GM12878 (cell line): ENCODE measurements around the gene HMGCS1. TPM values are rescaled to one million over a fixed set of nuclear protein-coding genes. Genes with fewer than 3 reads are reported as not detected.
A peak's percentile ranks its signal among the peaks of the same experiment; 100 is the strongest.

Experiments
- ATAC-seq: fragments of 200-7000 bp; cut with Tn5 transposase; 3 replicates; pipeline ENCODE4 v1.9.1; 2020; ENCODE audit warnings: mild to moderate bottlenecking, moderate library complexity
- BruUV-seq: library from RNA; stranded (reverse); fragments of 400-500 nt; replicated peaks from 2 replicates; lab custom pipeline; 2021; lab: Mats Ljungman, UMichigan
- CTCF ChIA-PET: fragments of 300-600 bp; sonication (Branson Sonifier 250); formaldehyde crosslinking; extraction: SDS; loops from one replicate; lab custom pipeline; 2021; ENCODE audit warnings: inconsistent platforms; lab: Yijun Ruan, JAX
- POLR2A ChIA-PET: fragments of 350-600 bp; formaldehyde crosslinking; extraction: SDS; loops from one replicate; lab custom pipeline; 2021; ENCODE audit warnings: inconsistent platforms; lab: Charles Lee
- RAD21 ChIA-PET: fragments of 300-600 bp; sonication (Branson Sonifier 250); formaldehyde crosslinking; loops from one replicate; lab custom pipeline; 2023; ENCODE audit warnings: antibody characterized with exemption; ENCODE audit not compliant: unreplicated experiment; lab: Charles Lee
- SMC1A ChIA-PET: fragments of 300-600 bp; sonication (Branson Sonifier 250); formaldehyde crosslinking; loops from one replicate; lab custom pipeline; 2023; ENCODE audit not compliant: unreplicated experiment, uncharacterized antibody; lab: Charles Lee
- DNase-seq: peaks from one replicate; pipeline ENCODE4 v3.0.0-alpha.2; 2011; ENCODE audit warnings: low read depth, low spot score
- FAIRE-seq: peaks from 3 replicates; lab custom pipeline; 2011; peaks lifted over from hg19 to GRCh38; lab: Jason Lieb, UNC
- H2AFZ ChIP-seq: 2 replicates; pipeline ENCODE4 v1.6.0; 2011; ENCODE audit warnings: low read depth, low read length, control low read depth; ENCODE audit not compliant: control insufficient read depth
- H3K27ac ChIP-seq: 2 replicates; pipeline ENCODE4 v1.5.1; 2011; ENCODE audit warnings: control low read depth; ENCODE audit not compliant: control insufficient read depth, insufficient read depth
- H3K27me3 ChIP-seq, 2 experiments: replicated peaks in 1 of 2; 2 replicates each; pipeline versions ENCODE4 v1.6.0 to v1.6.1; 2011; ENCODE audit warnings: low read length in 1 of 2; ENCODE audit not compliant: control insufficient read depth in 2 of 2, insufficient read depth in 2 of 2
- H3K36me3 ChIP-seq, 2 experiments: 2 replicates each; pipeline ENCODE4 v1.5.1; 2011; ENCODE audit warnings: low read length in 1 of 2; ENCODE audit not compliant: control insufficient read depth in 2 of 2, insufficient read depth in 2 of 2
- H3K4me1 ChIP-seq: 2 replicates; pipeline ENCODE4 v1.6.1; 2011; ENCODE audit warnings: mild to moderate bottlenecking, low read length, moderate library complexity, mixed read lengths; ENCODE audit not compliant: control insufficient read depth, insufficient read depth
- H3K4me2 ChIP-seq: 2 replicates; pipeline ENCODE4 v1.6.0; 2011; ENCODE audit warnings: control low read depth; ENCODE audit not compliant: control insufficient read depth, insufficient read depth
- H3K4me3 ChIP-seq: fragments of 200-600 bp; sonication (generic); 2 replicates; pipeline ENCODE4 v1.5.1; 2016
- H3K79me2 ChIP-seq: 2 replicates; pipeline ENCODE4 v1.6.0; 2011; ENCODE audit warnings: low read length; ENCODE audit not compliant: control insufficient read depth, insufficient read depth
- H3K9ac ChIP-seq: 2 replicates; pipeline ENCODE4 v1.8.0; 2011; ENCODE audit warnings: low read length, control low read depth, mixed read lengths; ENCODE audit not compliant: control insufficient read depth, insufficient read depth
- H3K9me3 ChIP-seq: replicated peaks from 3 replicates; pipeline ENCODE4 v1.5.1; 2011; ENCODE audit warnings: mild to moderate bottlenecking, low read length; ENCODE audit not compliant: control insufficient read depth, insufficient read depth
- H4K20me1 ChIP-seq: 2 replicates; pipeline ENCODE4 v1.6.0; 2011; ENCODE audit not compliant: control insufficient read depth, insufficient read depth
- BHLHE40 ChIP-seq, 2 experiments: fragments of 450-650 bp in 1 of 2; IDR thresholded peaks; 2 replicates each; pipeline ENCODE4 v1.6.1; 2011 to 2017; ENCODE audit warnings: low read depth in 2 of 2, borderline replicate concordance in 1 of 2, improper control_type of control experiment in 1 of 2, low read length in 1 of 2, mild to moderate bottlenecking in 1 of 2
- BRCA1 ChIP-seq: IDR thresholded peaks from 2 replicates; pipeline ENCODE4 v1.6.1; 2011; ENCODE audit warnings: low read depth, low read length, improper control_type of control experiment
- CBFB ChIP-seq: IDR thresholded peaks from 2 replicates; pipeline ENCODE4 v1.6.1; 2016; ENCODE audit warnings: antibody characterized with exemption, low read depth
- CHD4 ChIP-seq: fragments of 200-600 bp; sonication (generic); IDR thresholded peaks from 2 replicates; pipeline ENCODE4 v1.6.1; 2016; ENCODE audit warnings: mild to moderate bottlenecking
- GABPA ChIP-seq: IDR thresholded peaks from 2 replicates; pipeline ENCODE4 v1.6.1; 2014; ENCODE audit warnings: antibody characterized with exemption, low read depth, mild to moderate bottlenecking, inconsistent platforms
- MTA2 ChIP-seq: fragments of 450-650 bp; IDR thresholded peaks from 2 replicates; pipeline ENCODE4 v1.6.1; 2016; ENCODE audit warnings: low read depth, mild to moderate bottlenecking, moderate library complexity
- MYC ChIP-seq: IDR thresholded peaks from 2 replicates; pipeline ENCODE4 v1.6.1; 2011; ENCODE audit warnings: mild to moderate bottlenecking, low read length, moderate library complexity, inconsistent platforms; ENCODE audit not compliant: insufficient read depth, insufficient replicate concordance, insufficient read length, severe bottlenecking
- NFXL1 ChIP-seq: fragments of 450-650 bp; IDR thresholded peaks from 2 replicates; pipeline ENCODE4 v1.6.1; 2017; ENCODE audit warnings: antibody characterized with exemption, mild to moderate bottlenecking, borderline replicate concordance
- STAT3 ChIP-seq: IDR thresholded peaks from 2 replicates; pipeline ENCODE4 v1.6.1; 2011; ENCODE audit warnings: low read depth, low read length, improper control_type of control experiment
- SUZ12 ChIP-seq: fragments of 200-600 bp; sonication (generic); IDR thresholded peaks from one replicate; pipeline ENCODE4 v1.6.1; 2018; ENCODE audit warnings: antibody characterized with exemption, mild to moderate bottlenecking; ENCODE audit not compliant: unreplicated experiment
- TBL1XR1 ChIP-seq: IDR thresholded peaks from 2 replicates; pipeline ENCODE4 v1.6.1; 2012; ENCODE audit warnings: low read depth, low read length, improper control_type of control experiment
- TCF3 ChIP-seq: IDR thresholded peaks from 2 replicates; pipeline ENCODE4 v1.6.1; 2012; ENCODE audit warnings: low read depth, mild to moderate bottlenecking, low read length, borderline replicate concordance; ENCODE audit not compliant: insufficient read depth
- ZBTB40 ChIP-seq: fragments of 450-650 bp; IDR thresholded peaks from 2 replicates; pipeline ENCODE4 v1.6.1; 2016; ENCODE audit warnings: mild to moderate bottlenecking, moderate library complexity, borderline replicate concordance
- WGBS: methylation state at CpG from one replicate; pipeline ENCODE4 v1.1.6; 2016; ENCODE audit warnings: low lambda C conversion rate; ENCODE audit not compliant: insufficient replicate concordance, insufficient coverage; ENCODE audit errors: missing lambda C conversion rate; 5-methylcytosine and 5-hydroxymethylcytosine counted together
- in situ Hi-C: fragments of 300-500 bp; cut with MboI; formaldehyde crosslinking; loops from 9 replicates; pipeline ENCODE4 v1.14.3; 2018; ENCODE audit warnings: mixed read lengths
- intact Hi-C: fragments of 100-400 bp; cut with micrococcal nuclease; formaldehyde crosslinking; loops from one replicate; pipeline ENCODE4 v1.14.2; 2022; ENCODE audit not compliant: unreplicated experiment
- polyA plus RNA-seq, 11 experiments: library from polyadenylated mRNA; depleted of rRNA in 4 of 11; unstranded in 6 of 11; stranded (reverse) in 5 of 11; fragments of >200 nt; fragmentation: Nextera tagmentation in 4 of 11; fragmentation: Illumina TruSeq in 1 of 11; extraction: Ambion mirVana in 4 of 11; extraction: Trizol in 1 of 11; gene quantifications; 1 replicate in 1 of 11; 2 replicates in 10 of 11; pipeline versions ENCODE4 v1.2.1 to v1.2.3, GENCODE V29; 2011 to 2016; ENCODE audit warnings: inconsistent platforms in 2 of 11, missing spikeins in 2 of 11, low read depth in 1 of 11
- total RNA-seq, 4 experiments: library from RNA; depleted of rRNA in 3 of 4; stranded (reverse); fragments of >200 nt in 3 of 4; fragmentation: Illumina TruSeq in 1 of 4; extraction: Trizol in 1 of 4; gene quantifications; 2 replicates each; pipeline versions ENCODE4 v1.2.1 to v1.2.3, GENCODE V29; 2013 to 2021

HMGCS1 gene
- total and polyA plus RNA-seq, 10 of the 15 experiments (the other 5 are each of a cell fraction or from before 2014, with no cell fraction given), result 24.0 to 193 (median 108) TPM

GRCh38 chr5:43309637-43310036 is 3.6 kb downstream of the HMGCS1 start (continued):
- TF ChIP-seq ZBTB40 (no peak), NFXL1 (no peak), MYC (no peak), STAT3 (no peak), MTA2 (no peak), GABPA (no peak), BHLHE40 (IDR thresholded peaks at IDR 0.05; ENCODE audit: borderline replicate concordance in 1 of 2, low read depth in 2 of 2, low read length in 1 of 2) (no peak)

- Histone ChIP-seq H3K4me1 (peaks cover 7% of the 10 kb centered on the region), H3K79me2 (peaks cover 90% of the 10 kb centered on the region), H3K4me3 (peak overlapping the region; percentile 64), H3K27me3 (no peaks in the 10 kb centered on the region), H3K9ac (0 out of 2 replicates have a peak overlapping the region, but pooled peaks have one; percentile 15), H4K20me1 (no peaks in the 10 kb centered on the region), H3K27ac (0 out of 2 replicates have a peak overlapping the region, but pooled peaks have one; percentile 5), H3K9me3 (no peaks in the 10 kb centered on the region; the same call in 2 of the 3 replicates), H3K4me2 (peak overlapping the region; percentile 31), H3K36me3 (peaks cover 0 to 7% of the 10 kb centered on the region in 2 experiments; a peak in 1 of 4 replicates), H2AFZ (no peak overlapping the region)
- ChIA-PET RAD21 (interaction anchor here (1.0 to 2.0 kb wide), 2 partner anchors 81 to 207 kb away, joined by 4 to 7 read pairs; no protein-coding TSS in a partner anchor), CTCF (interaction anchor here (1.0 to 2.6 kb wide), 7 partner anchors 14 to 206 kb away, joined by 3 to 10 read pairs (median 3); no protein-coding TSS in a partner anchor), SMC1A (interaction anchor here (1.1 to 2.9 kb wide), 7 partner anchors 9 to 203 kb away, joined by 3 to 12 read pairs (median 4); no protein-coding TSS in a partner anchor), POLR2A (interaction anchor here (1.0 kb wide), 1 partner anchor 188 kb away, joined by 3 read pairs; no protein-coding TSS in a partner anchor)
- TF ChIP-seq BRCA1, result no peak
- no peak for TF ChIP-seq CHD4
- no peak for TF ChIP-seq CBFB
- TF ChIP-seq SUZ12, result no peak
- no peak for TF ChIP-seq TCF3
- no peak for TF ChIP-seq TBL1XR1
- in situ Hi-C loops (no loop called here), intact Hi-C loops (loop anchor here (10.0 kb wide), 1 partner anchor 404 kb away; no protein-coding TSS in a partner anchor)
- BruUV-seq, result no TSS peak
- WGBS, result 87% methylated on average over 3 of the region's 3 CpGs
- DNase-seq (no peak), FAIRE-seq (no peak), ATAC-seq (no peak)
Measured at GRCh38 chr5:43309122-43309521, 4.1 kb downstream of the HMGCS1 start.
